ENCODE data around the gene MTCL1. TPM values are rescaled to one million over a fixed set of nuclear protein-coding genes. Genes with fewer than 3 reads are reported as not detected.

The MTCL1 gene
- total RNA-seq, 1 experiment from 2014 or later: 28.3 TPM

DNA sequence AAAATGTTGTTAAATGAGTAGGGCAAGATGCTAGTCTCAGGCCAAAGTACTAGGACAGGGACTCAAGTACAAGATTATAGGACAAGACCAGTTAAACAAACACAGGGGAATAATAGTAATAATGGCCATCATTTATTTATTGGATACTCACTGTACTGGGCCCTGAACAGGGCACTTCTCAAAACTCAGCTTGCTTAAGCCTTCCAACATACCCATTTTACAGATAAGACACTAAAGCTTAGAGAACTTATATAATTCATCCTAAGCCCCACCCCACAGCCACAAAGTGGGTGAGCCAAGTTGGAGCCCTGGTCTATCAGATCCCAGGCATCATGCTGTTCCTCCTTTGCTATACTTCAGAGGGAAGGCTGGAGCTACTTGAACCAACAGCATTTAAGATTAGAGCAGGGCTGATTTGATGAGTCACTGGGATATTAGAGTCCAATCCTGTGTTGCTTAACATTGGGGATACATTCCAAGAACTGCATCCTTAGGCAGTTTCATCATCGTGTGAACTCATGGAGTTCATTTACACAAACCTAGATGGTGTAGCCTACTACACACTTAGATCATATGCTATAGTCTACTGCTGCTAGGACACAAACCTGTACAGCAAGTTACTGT is 153.6 kb downstream of the MTCL1 start:
- Mint-ChIP-seq H3K36me3 (ENCODE audit: insufficient read depth, unreplicated experiment) (no peaks in the 10 kb centered on the region), H3K4me3 (ENCODE audit: unreplicated experiment) (no peak overlapping the region), H3K27ac (ENCODE audit: unreplicated experiment) (no peak overlapping the region), H3K9me3 (ENCODE audit: unreplicated experiment) (peaks cover 10% of the 10 kb centered on the region), H3K4me1 (ENCODE audit: low read depth, unreplicated experiment) (peaks cover 7% of the 10 kb centered on the region), H3K27me3 (ENCODE audit: insufficient read depth, unreplicated experiment) (no peaks in the 10 kb centered on the region)
- H3K36me3 ChIP-seq (ENCODE audit: control insufficient read depth, insufficient read depth, low read length): no peaks in the 10 kb centered on the region; the same call in 1 of the 2 replicates
- peak in 1 of 2 experiments; percentile 6 for DNase-seq
- no peaks in the 10 kb centered on the region for H3K4me1 ChIP-seq
- ChIA-PET CTCF (no interaction called here), POLR2A (no interaction called here)
- TF ChIP-seq, protein P1, sequence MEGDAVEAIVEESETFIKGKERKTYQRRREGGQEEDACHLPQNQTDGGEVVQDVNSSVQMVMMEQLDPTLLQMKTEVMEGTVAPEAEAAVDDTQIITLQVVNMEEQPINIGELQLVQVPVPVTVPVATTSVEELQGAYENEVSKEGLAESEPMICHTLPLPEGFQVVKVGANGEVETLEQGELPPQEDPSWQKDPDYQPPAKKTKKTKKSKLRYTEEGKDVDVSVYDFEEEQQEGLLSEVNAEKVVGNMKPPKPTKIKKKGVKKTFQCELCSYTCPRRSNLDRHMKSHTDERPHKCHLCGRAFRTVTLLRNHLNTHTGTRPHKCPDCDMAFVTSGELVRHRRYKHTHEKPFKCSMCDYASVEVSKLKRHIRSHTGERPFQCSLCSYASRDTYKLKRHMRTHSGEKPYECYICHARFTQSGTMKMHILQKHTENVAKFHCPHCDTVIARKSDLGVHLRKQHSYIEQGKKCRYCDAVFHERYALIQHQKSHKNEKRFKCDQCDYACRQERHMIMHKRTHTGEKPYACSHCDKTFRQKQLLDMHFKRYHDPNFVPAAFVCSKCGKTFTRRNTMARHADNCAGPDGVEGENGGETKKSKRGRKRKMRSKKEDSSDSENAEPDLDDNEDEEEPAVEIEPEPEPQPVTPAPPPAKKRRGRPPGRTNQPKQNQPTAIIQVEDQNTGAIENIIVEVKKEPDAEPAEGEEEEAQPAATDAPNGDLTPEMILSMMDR (IDR thresholded peaks at IDR 0.05; ENCODE audit: insufficient read depth in 1 of 2, low read depth in 1 of 2, low read length in 1 of 2, severe bottlenecking in 1 of 2, unreplicated experiment in 1 of 2): no peak
- no TSS peak for BruUV-seq (replicated peaks)
- no peaks in the 10 kb centered on the region for H3K9me3 ChIP-seq
- H3K4me3 ChIP-seq (ENCODE audit: low read depth, low read length): no peak overlapping the region
- intact Hi-C loops (cut with micrococcal nuclease; ENCODE audit: unreplicated experiment): no loop called here
- no peaks in the 10 kb centered on the region for H3K27me3 ChIP-seq (replicated peaks; ENCODE audit: control insufficient read depth, insufficient read depth, low read length)

DNA sequence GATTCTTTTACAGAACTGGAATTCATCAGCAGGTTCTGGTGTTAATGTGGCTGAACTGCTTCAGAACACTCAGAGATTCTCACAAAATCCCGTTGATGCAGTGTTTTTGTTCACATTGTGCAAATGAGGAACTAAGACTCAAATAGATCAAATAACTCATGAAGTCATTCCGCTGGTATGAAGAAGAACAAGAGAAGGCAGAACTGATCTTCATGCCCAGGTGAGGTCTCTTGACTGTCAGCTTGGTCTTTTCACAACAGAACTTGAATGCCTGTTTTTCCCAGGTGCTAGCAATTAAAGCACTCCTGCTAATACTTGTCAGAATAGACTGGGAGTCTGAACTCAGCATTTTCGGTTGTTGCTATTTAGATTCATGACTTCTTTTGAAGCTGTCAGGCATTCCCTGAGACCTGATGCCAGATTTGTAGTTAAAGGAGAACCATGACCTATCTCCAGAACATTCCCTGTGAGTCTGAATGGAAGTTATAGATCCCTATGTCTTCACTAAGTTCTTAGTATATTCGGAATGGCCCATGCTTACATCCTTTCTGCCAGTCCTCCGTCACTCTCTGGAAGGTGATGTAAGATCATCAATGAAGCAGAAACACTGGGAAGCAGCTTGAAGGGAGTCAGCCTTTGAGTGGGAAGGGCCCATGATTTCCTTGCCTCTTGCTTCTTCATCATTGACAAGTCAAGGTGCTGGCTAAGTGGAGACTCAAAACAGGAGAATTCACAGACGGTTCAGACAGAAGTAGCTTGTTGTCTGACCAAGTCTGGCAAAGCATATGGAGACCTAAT is 155.7 kb downstream of the MTCL1 start:
- Mint-ChIP-seq H3K4me1 (ENCODE audit: low read depth, unreplicated experiment) (no peaks in the 10 kb centered on the region), H3K4me3 (ENCODE audit: unreplicated experiment) (no peak overlapping the region), H3K36me3 (ENCODE audit: insufficient read depth, unreplicated experiment) (no peaks in the 10 kb centered on the region), H3K9me3 (ENCODE audit: unreplicated experiment) (peaks cover 10% of the 10 kb centered on the region), H3K27ac (ENCODE audit: unreplicated experiment) (no peak overlapping the region), H3K27me3 (ENCODE audit: insufficient read depth, unreplicated experiment) (no peaks in the 10 kb centered on the region)
- intact Hi-C loops (cut with micrococcal nuclease; ENCODE audit: unreplicated experiment): no loop called here
- H3K36me3 ChIP-seq (ENCODE audit: control insufficient read depth, insufficient read depth, low read length): no peaks in the 10 kb centered on the region; the same call in 1 of the 2 replicates
- no peaks in the 10 kb centered on the region for H3K4me1 ChIP-seq
- no TSS peak for BruUV-seq (replicated peaks)
- H3K27me3 ChIP-seq (replicated peaks; ENCODE audit: control insufficient read depth, insufficient read depth, low read length): no peaks in the 10 kb centered on the region
- TF ChIP-seq, protein P1 (IDR thresholded peaks at IDR 0.05; ENCODE audit: insufficient read depth in 1 of 2, low read depth in 1 of 2, low read length in 1 of 2, severe bottlenecking in 1 of 2, unreplicated experiment in 1 of 2): no peak
- DNase-seq: no peak
- POLR2A ChIA-PET: no interaction called here
- CTCF ChIA-PET: no interaction called here
- no peak overlapping the region for H3K4me3 ChIP-seq (ENCODE audit: low read depth, low read length)
- no peaks in the 10 kb centered on the region for H3K9me3 ChIP-seq

DNA sequence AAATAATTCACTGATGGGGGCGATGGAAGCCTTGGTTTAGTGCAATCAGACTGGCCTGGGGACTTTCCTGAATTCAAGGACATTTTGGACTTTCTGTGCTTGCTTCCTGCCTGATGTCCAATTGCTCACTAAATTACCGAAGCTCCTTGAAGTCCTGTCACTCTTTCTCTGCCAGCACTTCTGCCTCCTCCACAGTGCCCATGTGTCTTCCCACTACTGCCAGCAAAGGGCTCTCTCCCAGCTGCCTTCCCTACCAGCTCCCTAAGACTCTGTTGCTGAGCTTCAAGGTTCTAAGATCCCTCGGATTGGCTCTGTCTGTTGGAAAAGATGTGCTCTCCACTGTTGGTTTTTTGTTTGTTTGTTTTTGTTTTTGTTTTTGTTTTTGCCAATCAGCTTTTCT is 158.1 kb downstream of the MTCL1 start:
- no peak overlapping the region for H3K4me3 Mint-ChIP-seq (ENCODE audit: unreplicated experiment)
- Histone ChIP-seq H3K27me3 (replicated peaks; ENCODE audit: control insufficient read depth, insufficient read depth, low read length) (no peaks in the 10 kb centered on the region), H3K36me3 (ENCODE audit: control insufficient read depth, insufficient read depth, low read length) (no peaks in the 10 kb centered on the region; the same call in 1 of the 2 replicates), H3K4me3 (ENCODE audit: low read depth, low read length) (no peak overlapping the region), H3K4me1 (no peaks in the 10 kb centered on the region), H3K9me3 (no peaks in the 10 kb centered on the region)
- no peak for DNase-seq
- ChIA-PET CTCF (no interaction called here), POLR2A (no interaction called here)
- H3K27ac Mint-ChIP-seq (ENCODE audit: unreplicated experiment): no peak overlapping the region
- H3K36me3 Mint-ChIP-seq (ENCODE audit: insufficient read depth, unreplicated experiment): no peaks in the 10 kb centered on the region
- no peaks in the 10 kb centered on the region for H3K4me1 Mint-ChIP-seq (ENCODE audit: low read depth, unreplicated experiment)
- H3K9me3 Mint-ChIP-seq (ENCODE audit: unreplicated experiment): peaks cover 10% of the 10 kb centered on the region
- BruUV-seq (replicated peaks): no TSS peak
- intact Hi-C loops (cut with micrococcal nuclease; ENCODE audit: unreplicated experiment): no loop called here
- no peaks in the 10 kb centered on the region for H3K27me3 Mint-ChIP-seq (ENCODE audit: insufficient read depth, unreplicated experiment)
- TF ChIP-seq, protein P1 (IDR thresholded peaks at IDR 0.05; ENCODE audit: insufficient read depth in 1 of 2, low read depth in 1 of 2, low read length in 1 of 2, severe bottlenecking in 1 of 2, unreplicated experiment in 1 of 2): no peak
